ENCODE measurements around the gene ASTN2.

Gene ASTN2

GRCh38 chr9:116390303-116391228, 1024.3 kb downstream of the ASTN2 start:
- no peak for DNase-seq

- DNase-seq: no peak
Measured at GRCh38 chr9:116389541-116390302, 1025.1 kb downstream of the ASTN2 start.

GRCh38 chr9:116387934-116388698, 1026.7 kb downstream of the ASTN2 start:
- DNase-seq: no peak

GRCh38 chr9:116383936-116384335, 1030.9 kb downstream of the ASTN2 start:
- DNase-seq: no peak

DNA sequence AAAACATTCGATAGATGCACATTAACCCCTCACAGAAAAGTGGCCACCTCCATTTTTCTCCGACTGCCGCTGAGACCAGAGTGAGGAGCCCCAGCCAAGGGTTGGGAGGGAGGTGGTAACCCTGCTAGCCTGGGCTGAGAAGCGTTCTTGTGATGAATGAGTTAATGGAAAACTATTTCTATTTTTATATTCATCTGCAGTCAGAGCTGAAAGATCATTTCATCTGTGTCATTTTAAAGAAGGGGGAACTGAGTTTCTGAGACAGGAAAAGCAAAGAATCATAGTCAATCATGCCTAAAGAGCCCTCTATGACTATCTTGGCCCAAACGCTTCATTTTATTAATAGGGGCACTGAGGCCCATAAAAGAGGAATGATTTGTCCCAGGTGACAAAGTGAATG, 1031.7 kb downstream of the ASTN2 start:
- DNase-seq: no peak

GRCh38 chr9:116382053-116382452, 1032.8 kb downstream of the ASTN2 start:
- DNase-seq: no peak

- no peak for DNase-seq
Measured at GRCh38 chr9:116381350-116381749, 1033.5 kb downstream of the ASTN2 start.

- DNase-seq: no peak
Measured at GRCh38 chr9:116380496-116380995, 1034.3 kb downstream of the ASTN2 start.

DNA sequence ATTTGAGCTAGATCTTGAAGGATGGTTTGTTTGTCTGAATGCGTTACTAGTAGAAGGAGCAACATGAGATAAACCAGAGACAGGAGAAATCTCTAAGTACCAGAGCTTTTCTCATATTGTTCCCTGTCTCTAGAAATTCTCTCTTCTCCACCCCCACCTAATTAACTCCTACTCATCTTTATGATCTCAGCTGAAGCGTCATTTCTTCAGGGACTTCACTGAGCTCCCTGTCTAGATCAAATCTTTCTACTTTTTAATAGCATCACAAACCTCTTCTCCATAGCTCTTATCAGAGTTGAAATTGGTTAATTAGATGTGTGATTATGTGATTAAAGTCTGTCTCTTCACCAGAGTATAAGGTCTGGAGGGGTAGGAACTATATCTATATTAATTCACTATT, 1035.0 kb downstream of the ASTN2 start:
- no peak for DNase-seq

DNA sequence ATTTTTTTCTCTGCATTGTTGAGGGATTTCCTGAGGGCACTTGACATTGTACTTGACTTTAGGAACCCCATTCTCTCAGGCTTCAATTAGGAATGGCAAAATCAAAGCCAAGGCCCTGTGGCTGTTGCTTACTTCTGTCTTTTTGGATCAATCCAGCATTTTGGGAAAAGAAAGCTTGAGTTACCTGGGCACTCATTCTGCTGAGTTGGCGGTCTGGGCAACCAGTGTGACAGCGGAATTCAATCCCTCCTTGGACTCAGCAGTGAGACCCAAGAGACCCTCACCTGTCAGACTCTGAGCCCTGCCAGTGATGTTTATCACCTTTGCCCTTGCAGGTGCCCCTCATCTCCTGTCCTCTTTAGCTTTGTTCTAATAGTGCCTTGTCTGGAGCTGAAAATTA, 1036.0 kb downstream of the ASTN2 start:
- no peak for DNase-seq

GRCh38 chr9:116377179-116377798, 1037.6 kb downstream of the ASTN2 start:
- no peak for DNase-seq

Measured in NCI-H2081 treated with DMSO at 0.1 percent for 48 hours (cell line).